HG02885 (cell line): ENCODE measurements around the gene ARHGAP26.
A peak's percentile ranks its signal among the peaks of the same experiment; 100 is the strongest.
"Not testable (repeated sequence)": the region's sequence is repeated elsewhere in the genome, so short reads cannot be mapped to it uniquely, and the experiment has no call there.

Source experiments
- ATAC-seq: cut with Tn5 transposase; IDR thresholded peaks from one replicate; pipeline ENCODE4 v1.9.1; 2021; ENCODE audit warnings: mild to moderate bottlenecking; ENCODE audit not compliant: unreplicated experiment, poor library complexity

Gene ARHGAP26

DNA sequence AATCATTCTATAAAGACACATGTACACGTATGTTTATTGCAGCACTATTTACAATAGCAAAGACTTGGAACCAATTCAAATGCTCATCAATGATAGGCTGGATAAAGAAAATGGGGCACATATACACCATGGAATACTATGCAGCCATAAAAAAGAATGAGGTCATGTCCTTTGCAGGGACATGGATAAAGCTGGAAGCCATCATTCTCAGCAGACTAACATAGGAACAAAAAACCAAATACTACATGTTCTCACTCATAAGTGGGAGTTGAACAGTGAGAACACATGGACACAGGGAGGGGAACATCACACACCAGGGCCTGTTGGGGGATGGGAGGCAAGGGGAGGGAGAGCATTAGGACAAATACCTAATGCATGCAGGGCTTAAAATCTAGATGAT lies 230.4 kb downstream of the ARHGAP26 start:
- ATAC-seq: not testable (repeated sequence)

DNA sequence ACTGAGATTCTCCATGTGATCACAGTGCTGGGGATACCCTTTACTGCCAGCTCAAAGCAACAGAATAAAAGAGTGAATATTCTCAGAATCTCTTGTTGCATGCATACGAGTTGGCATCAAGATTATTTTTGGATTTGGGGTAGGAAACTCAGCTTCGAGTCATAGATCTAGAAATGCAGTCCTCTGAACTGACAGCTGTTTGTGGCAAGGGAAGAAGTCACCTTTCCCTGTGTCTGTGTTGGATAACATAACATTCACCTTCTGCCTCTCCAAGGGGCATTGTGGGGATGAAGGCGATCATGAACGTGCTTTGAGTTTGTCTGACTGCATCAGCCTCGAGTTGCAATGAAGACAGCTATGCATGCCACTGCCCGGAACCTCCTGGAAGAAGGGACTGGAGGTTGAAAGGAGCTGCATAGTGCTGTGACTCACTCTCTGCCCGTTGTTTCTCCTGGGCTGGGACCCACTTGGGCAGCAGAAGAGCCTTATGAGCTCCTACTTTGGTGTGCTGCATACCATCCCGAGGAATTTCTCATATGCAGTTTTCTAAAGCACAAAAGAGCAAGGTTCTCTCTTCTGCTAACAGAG lies 231.7 kb downstream of the ARHGAP26 start:
- no peak for ATAC-seq

DNA sequence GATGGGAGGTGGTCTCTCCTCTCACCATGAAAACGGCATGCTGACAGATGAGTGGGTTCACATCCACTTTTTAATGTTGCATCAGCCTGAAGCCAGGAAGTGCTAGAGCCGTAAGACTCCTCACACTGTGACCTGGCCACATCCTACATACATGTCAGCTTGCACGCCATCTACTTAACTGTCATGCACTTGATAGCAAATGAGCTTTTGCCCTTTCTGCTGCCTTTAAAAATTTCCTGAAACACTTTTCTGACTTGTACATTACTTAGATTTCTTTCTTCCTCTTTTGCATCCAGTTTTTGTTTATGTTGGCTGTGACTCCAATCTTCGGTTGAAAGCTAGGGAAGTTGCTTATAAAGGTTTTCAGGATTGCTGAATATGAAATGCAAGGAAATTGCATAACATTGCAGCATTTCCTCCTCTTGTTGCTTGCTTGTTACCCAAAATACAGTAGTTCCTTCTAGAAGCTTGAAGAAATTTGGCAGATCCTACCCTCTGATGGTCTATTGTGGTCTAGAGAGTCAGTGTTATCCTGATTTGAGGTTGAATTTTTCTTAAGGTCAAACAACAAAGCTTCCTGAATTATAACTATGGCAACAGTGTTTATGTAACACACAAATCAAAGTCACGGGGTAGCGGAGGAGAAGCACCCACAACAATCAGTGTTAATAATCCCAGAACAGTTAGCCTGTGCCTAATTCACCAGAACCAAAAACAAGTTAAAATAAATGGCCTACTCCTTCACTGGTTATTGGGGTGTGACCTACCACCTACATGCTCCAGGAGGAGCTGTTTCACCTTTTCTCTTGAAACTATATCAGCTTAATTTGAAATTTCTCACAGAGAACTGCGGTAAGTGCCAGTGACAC lies 232.5 kb downstream of the ARHGAP26 start:
- ATAC-seq: peak; percentile 83

DNA sequence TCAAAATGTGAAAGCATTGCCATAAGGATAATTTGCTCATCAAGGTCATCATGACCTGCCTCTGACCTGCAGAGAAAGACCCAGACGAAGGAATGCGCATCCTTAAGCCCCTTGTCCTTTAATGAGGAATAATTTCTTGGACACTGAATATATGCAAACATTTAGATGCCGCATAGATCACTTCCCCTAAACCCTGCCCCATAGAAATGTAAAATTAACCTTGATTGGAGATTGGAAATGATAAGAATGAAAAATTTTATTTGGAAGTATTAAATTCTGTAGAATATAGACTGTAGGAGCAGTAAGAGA lies 233.1 kb downstream of the ARHGAP26 start:
- ATAC-seq: no peak

DNA sequence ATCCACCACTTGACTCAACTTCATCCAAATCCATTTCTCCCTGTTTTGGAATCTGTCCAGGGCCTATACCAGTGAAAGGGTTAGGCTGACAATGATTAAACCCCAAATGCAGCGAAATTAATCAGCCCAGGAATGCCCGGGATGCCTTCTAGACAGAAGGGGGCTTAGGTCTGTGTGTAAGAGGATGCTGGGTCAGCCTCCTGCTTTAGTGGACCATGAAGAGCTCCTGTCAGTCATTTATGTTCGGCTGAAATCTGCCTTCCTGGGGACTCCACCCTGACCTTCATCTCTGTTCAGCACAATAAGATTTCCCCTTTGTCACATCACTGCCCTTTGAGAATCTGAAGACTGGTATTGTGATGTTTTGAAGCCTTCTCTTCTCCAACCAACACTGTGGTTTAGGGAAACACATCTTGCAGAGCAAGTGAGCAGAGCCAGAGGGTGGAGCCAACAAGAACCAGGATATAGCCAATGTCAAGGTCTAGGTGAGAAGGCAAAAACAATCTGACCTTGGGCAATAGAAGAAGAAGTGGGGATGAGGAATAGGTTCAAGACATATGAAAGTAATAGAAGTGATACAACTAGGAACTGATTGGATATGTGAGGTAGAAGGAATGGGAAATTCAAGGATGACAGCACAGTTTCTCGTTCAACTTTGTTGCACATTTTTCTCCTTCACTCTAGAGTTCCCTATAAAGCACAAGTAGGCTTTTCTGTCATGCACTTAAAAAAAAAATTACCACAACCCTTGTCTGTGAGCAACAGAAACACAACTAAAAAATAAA lies 234.4 kb downstream of the ARHGAP26 start:
- ATAC-seq: peak; percentile 36

- no peak for ATAC-seq
Measured at GRCh38 chr5:143006501-143006900, 236.3 kb downstream of the ARHGAP26 start.

DNA sequence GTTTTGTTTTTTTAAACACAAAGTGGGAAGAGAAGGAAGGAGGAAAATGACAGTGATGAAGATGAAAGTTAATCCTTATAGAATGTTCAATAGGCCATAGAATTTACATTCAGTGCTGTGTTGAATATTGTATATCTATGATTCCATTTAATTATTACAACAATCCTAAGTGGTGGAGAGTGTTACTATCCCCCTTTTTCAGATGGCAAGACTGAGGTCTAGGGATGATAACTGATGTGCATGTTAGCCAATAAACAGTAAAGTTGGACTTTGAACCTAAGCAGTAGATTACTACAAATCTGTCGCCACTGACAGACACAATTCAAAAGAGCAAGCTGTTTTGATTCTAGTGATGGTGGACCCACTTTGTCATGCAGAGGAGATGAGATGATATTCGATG lies 237.9 kb downstream of the ARHGAP26 start:
- no peak for ATAC-seq

DNA sequence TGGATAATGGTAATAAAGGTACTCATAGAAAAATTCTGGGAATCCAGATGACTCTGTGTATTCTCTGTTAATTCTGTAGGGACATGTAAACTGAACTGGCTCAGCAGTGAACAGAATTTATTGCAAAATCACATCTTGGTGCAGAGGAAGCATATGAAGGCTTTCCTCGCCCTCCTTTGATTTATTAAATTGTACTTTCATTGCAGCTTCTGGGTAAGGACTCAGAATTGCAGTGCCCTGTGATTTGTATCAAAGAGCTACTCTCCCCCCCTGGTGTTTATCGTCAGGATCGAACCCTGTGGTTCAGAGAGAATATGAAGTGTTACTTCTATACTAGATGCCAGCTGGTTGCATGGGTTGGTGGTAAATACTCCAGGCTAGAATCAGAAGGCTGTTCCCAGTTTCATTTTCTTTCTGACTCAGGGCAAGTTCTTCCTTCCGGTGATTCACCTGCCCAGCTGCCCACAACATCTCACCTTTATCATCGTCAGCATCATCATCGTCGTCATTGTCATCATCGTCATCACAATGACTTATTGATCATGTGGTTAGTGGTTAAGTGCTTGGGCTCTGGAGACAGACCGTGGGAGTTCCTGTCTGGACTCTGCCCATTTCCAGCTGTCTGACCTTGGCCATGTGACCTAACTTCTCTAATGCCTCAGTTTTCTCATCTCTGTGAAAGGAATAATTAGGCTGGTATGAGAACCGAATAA lies 238.8 kb downstream of the ARHGAP26 start:
- peak; percentile 66 for ATAC-seq

GRCh38 chr5:143010351-143010750 lies 240.2 kb downstream of the ARHGAP26 start:
- ATAC-seq: no peak

- ATAC-seq: no peak
Measured at GRCh38 chr5:143011585-143011984, 241.4 kb downstream of the ARHGAP26 start.

GRCh38 chr5:143013176-143013891 lies 243.2 kb downstream of the ARHGAP26 start:
- ATAC-seq: no peak

GRCh38 chr5:143014017-143014651 lies 244.0 kb downstream of the ARHGAP26 start:
- ATAC-seq: no peak

DNA sequence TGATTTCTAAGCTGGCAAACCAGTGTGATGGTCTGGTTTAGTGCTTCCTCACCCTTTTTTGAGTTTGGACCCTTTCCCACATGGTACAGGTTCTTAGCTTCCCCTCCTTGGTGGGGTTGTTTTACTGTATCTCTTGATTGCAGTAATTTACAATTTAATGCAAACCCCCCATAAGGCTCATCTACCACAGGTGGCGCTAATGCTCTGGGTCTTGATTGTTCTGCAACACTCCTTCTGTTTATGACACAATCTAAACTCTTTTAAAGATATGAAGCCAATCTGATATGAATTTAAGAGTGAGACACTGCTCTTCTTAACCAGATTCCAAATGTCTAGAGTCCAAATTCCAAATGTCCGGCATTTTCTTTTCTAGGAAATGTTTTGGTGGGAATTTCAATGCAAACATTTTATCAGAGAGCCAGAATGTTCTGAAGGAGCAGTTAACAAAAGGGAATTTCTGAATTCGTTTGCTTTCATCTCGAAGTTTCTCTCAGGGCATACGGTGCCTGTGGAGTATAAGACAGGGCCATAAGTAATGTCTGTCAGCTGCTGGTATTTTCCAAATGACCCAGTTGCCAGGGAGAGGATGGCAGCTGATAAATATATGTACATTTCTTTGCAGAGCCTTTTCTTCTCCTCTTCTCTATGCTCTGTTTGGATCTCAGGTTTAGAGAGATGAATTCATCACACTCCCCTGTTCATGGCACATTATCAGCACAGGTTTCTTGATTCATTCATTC lies 246.8 kb downstream of the ARHGAP26 start:
- no peak for ATAC-seq

- ATAC-seq: no peak
Measured at GRCh38 chr5:143017541-143017940, 247.4 kb downstream of the ARHGAP26 start.

DNA sequence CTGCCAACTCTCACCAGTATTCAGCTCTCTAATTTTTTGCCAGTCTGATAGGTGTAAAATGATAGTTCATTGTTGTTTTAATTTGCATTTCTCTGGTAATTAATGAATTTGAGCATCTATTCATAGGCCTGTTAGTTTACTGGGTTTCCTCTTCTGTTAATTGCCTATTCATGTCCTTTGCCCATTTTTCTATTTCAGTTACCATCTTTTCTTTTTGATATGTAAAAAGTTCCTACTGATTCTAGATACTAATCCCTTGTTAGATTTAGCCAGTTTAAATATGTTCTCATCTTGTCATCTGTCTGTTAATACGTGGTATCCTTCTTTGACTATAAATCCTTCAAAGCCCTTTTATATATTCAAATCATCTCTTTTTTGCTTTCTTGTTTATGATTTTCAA lies 247.8 kb downstream of the ARHGAP26 start:
- no peak for ATAC-seq

GRCh38 chr5:143019157-143019556 lies 249.0 kb downstream of the ARHGAP26 start:
- ATAC-seq: no peak

DNA sequence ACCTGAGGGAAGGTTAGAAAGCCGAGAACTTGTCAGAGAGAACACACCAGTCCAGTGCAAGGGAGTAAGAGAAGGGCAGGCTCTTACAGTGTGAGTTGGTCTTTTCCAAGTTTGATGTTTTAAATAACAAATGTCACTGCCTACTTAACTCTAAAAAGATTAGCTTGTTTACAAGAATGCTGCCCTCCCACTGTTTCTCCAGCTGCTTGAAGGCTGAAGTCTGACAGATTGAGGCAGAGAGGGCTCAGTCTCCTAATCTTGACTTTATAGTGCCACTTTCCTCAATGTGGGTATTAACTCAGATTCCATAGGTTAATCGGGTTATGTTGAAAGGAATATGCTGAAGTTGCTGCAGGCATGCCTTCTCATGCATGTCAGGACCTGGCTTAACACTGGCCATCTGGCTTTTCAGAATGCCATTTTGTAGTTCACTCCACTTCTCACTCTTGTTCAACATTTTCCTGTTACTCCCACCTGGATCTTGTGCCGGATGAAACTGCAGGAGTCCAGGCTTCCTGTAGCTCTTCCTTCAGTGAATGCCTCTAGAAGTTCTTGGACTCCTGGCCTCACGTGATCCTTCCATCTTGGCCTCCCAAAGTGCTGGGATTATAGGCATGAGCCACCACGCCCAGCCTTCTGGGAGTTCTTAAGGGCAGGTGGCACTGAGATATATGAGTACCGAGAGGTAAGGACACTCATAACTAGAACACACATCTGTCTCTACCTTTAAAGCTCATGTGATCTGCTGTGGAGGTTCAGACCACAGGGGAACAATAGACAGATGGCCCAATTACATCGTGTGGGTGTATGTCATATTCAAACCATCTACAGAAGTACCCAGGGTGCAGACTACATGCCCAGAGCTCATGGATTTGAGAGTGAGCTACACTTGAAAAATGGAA lies 249.7 kb downstream of the ARHGAP26 start:
- ATAC-seq: peak; percentile 86

GRCh38 chr5:143021595-143021994 lies 251.4 kb downstream of the ARHGAP26 start:
- no peak for ATAC-seq
